D721Med (cell line): ENCODE results near the gene PNLIPRP1.

Experiments
- DNase-seq: peaks from one replicate; pipeline ENCODE4 v3.0.0; 2011; ENCODE audit warnings: low spot score; ENCODE audit not compliant: insufficient read length
- FAIRE-seq: peaks from 2 replicates; lab custom pipeline; 2011; peaks lifted over from hg19 to GRCh38; lab: Jason Lieb, UNC
- CTCF ChIP-seq: IDR thresholded peaks from 2 replicates; pipeline ENCODE4 v1.5.1; 2012; ENCODE audit warnings: mild to moderate bottlenecking, control low read depth; ENCODE audit not compliant: insufficient read depth; ENCODE audit errors: missing control alignments

The PNLIPRP1 gene

GRCh38 chr10:116554628-116555027 lies 36.1 kb upstream of the PNLIPRP1 start:
- TF ChIP-seq CTCF: no peak
- DNase-seq: no peak
- no peak for FAIRE-seq

GRCh38 chr10:116555880-116556279 lies 34.9 kb upstream of the PNLIPRP1 start:
- peak; percentile 13 for DNase-seq
- no peak for TF ChIP-seq CTCF
- FAIRE-seq: no peak

- no peak for TF ChIP-seq CTCF
- no peak for FAIRE-seq
- DNase-seq: no peak
Observed at GRCh38 chr10:116557305-116557880, 33.4 kb upstream of the PNLIPRP1 start.

GRCh38 chr10:116565534-116565933 lies 25.2 kb upstream of the PNLIPRP1 start:
- DNase-seq (no peak), FAIRE-seq (no peak)
- no peak for TF ChIP-seq CTCF

- no peak for DNase-seq
- FAIRE-seq: no peak
- TF ChIP-seq CTCF: no peak
Observed at GRCh38 chr10:116566932-116567331, 23.8 kb upstream of the PNLIPRP1 start.

GRCh38 chr10:116567335-116567734 lies 23.4 kb upstream of the PNLIPRP1 start:
- DNase-seq: no peak
- no peak for TF ChIP-seq CTCF
- no peak for FAIRE-seq

GRCh38 chr10:116574797-116575196 lies 16.0 kb upstream of the PNLIPRP1 start:
- no peak for DNase-seq
- TF ChIP-seq CTCF: no peak
- no peak for FAIRE-seq
